Adrenal gland (tissue), 5 donors: ENCODE results near the gene HOXC5.

Experiments
- POLR2A ChIP-seq, 2 donors: fragments of 450-650 bp; IDR thresholded peaks; one replicate each; pipeline ENCODE4 v1.6.1; 2017; ENCODE audit warnings: antibody characterized with exemption in 2 of 2, mild to moderate bottlenecking in 2 of 2, moderate library complexity in 1 of 2
- TF ChIP-seq, protein P1 (sequence below), 6 experiments: fragments of 450-650 bp in 4 of 6; fragments of 200-600 bp in 2 of 6; sonication (generic) in 1 of 6; IDR thresholded peaks; 1 replicate in 5 of 6; 2 replicates in 1 of 6; pipeline versions ENCODE4 v1.5.1 to v1.8.0; 2016 to 2021; ENCODE audit warnings: antibody characterized with exemption in 6 of 6, mild to moderate bottlenecking in 2 of 6, moderate library complexity in 1 of 6
- donor health status: DM: no; HTN: no; CAD: no.

DNA sequence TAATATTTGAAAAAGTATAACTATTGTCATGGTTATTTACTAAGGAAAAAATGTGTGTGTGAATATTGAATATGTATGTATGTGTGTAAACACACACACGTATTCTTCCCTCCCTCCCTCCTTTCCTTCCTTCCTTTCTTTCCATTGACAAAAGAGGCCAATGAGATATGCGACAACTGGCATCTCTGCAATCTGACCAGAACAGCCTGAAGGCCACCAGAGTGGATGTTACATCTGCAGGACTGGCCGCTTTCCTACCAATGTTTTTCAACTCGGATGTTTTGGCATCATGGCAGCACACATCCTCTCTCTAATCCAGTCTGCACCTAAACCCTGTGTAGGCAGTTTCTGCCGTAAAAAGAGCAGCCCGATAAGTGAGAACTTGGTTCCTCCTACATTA lies 41.5 kb downstream of the HOXC5 start:
- no peak for TF ChIP-seq POLR2A (IDR thresholded peaks at IDR 0.05)
- TF ChIP-seq, protein P1, sequence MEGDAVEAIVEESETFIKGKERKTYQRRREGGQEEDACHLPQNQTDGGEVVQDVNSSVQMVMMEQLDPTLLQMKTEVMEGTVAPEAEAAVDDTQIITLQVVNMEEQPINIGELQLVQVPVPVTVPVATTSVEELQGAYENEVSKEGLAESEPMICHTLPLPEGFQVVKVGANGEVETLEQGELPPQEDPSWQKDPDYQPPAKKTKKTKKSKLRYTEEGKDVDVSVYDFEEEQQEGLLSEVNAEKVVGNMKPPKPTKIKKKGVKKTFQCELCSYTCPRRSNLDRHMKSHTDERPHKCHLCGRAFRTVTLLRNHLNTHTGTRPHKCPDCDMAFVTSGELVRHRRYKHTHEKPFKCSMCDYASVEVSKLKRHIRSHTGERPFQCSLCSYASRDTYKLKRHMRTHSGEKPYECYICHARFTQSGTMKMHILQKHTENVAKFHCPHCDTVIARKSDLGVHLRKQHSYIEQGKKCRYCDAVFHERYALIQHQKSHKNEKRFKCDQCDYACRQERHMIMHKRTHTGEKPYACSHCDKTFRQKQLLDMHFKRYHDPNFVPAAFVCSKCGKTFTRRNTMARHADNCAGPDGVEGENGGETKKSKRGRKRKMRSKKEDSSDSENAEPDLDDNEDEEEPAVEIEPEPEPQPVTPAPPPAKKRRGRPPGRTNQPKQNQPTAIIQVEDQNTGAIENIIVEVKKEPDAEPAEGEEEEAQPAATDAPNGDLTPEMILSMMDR (IDR thresholded peaks at IDR 0.05): no peak
